Panc1 (cell line): ENCODE data around the gene LIPA.
"Not testable (repeated sequence)": the region's sequence is repeated elsewhere in the genome, so short reads cannot be mapped to it uniquely, and the experiment has no call there.

Source experiments
- CTCF ChIP-seq: fragments of 450-650 bp; IDR thresholded peaks from 2 replicates; pipeline ENCODE4 v1.5.1; 2017; ENCODE audit warnings: mild to moderate bottlenecking
- POLR2AphosphoS5 ChIP-seq: IDR thresholded peaks from 2 replicates; pipeline ENCODE4 v1.6.1; 2012; ENCODE audit warnings: mild to moderate bottlenecking, low read depth, low read length, moderate library complexity
- REST ChIP-seq, 2 experiments: IDR thresholded peaks; 2 replicates each; pipeline ENCODE4 v1.6.1; 2011 to 2012; ENCODE audit warnings: low read depth in 2 of 2, control low read depth in 1 of 2, low read length in 1 of 2, mild to moderate bottlenecking in 1 of 2, moderate library complexity in 1 of 2; ENCODE audit not compliant: insufficient read depth in 1 of 2
- SIN3A ChIP-seq: IDR thresholded peaks from 2 replicates; pipeline ENCODE4 v1.6.1; 2012; ENCODE audit warnings: low read depth, mild to moderate bottlenecking, low read length, moderate library complexity, borderline replicate concordance; ENCODE audit not compliant: insufficient read depth
- TCF7L2 ChIP-seq: IDR thresholded peaks from 2 replicates; pipeline ENCODE4 v1.6.1; 2011; ENCODE audit warnings: mild to moderate bottlenecking, low read depth, low read length, inconsistent platforms

GRCh38 chr10:89247623-89248022 lies 4.0 kb downstream of the LIPA start:
- not testable (repeated sequence) for TF ChIP-seq CTCF; POLR2AphosphoS5; TCF7L2; REST (IDR thresholded peaks at IDR 0.05; ENCODE audit: insufficient read depth in 1 of 2, low read depth in 2 of 2, low read length in 1 of 2); SIN3A
